Measurements from ENCODE around the gene MT1M. TPM values are rescaled to one million over a fixed set of nuclear protein-coding genes. Genes with fewer than 3 reads are reported as not detected.
"Not testable (repeated sequence)": the region's sequence is repeated elsewhere in the genome, so short reads cannot be mapped to it uniquely, and the experiment has no call there.

The MT1M gene
- not detected for total RNA-seq

GRCh38 chr16:56632156-56632847 is at the start of gene MT1M:
MT1M (plus strand) TSS chr16:56632659; CDS start chr16:56632732, 73 bp downstream.
- no peak within 1 kb of the TSS for H3K27ac Mint-ChIP-seq
- H3K9me3 Mint-ChIP-seq, result no peaks in the 10 kb centered on the region
- H3K27me3 Mint-ChIP-seq, result peaks cover 53% of the 10 kb centered on the region
- H3K4me1 Mint-ChIP-seq, result peaks cover 9% of the 10 kb centered on the region
- H3K4me3 Mint-ChIP-seq, result peak within 1 kb of the TSS; percentile 64
- no peak for ATAC-seq (replicated peaks)
- no peaks in the 10 kb centered on the region for H3K36me3 Mint-ChIP-seq (ENCODE audit: low read depth)

- not testable (repeated sequence) for H3K36me3 Mint-ChIP-seq (ENCODE audit: low read depth); ATAC-seq (replicated peaks); H3K27me3 Mint-ChIP-seq; H3K4me1 Mint-ChIP-seq; H3K4me3 Mint-ChIP-seq; H3K9me3 Mint-ChIP-seq; H3K27ac Mint-ChIP-seq
Measured at GRCh38 chr16:56582911-56583310, 49.5 kb upstream of the MT1M start.

- peaks cover 7% of the 10 kb centered on the region for H3K27me3 Mint-ChIP-seq
- no peaks in the 10 kb centered on the region for H3K4me1 Mint-ChIP-seq
- no peaks in the 10 kb centered on the region for H3K36me3 Mint-ChIP-seq (ENCODE audit: low read depth)
- no peak for ATAC-seq (replicated peaks)
- no peak overlapping the region for H3K4me3 Mint-ChIP-seq
- peak overlapping the region; percentile 16 for H3K27ac Mint-ChIP-seq
- no peaks in the 10 kb centered on the region for H3K9me3 Mint-ChIP-seq
Measured at GRCh38 chr16:56583351-56584168, 48.9 kb upstream of the MT1M start.

- H3K4me3 Mint-ChIP-seq, result no peak overlapping the region
- no peaks in the 10 kb centered on the region for H3K9me3 Mint-ChIP-seq
- peaks cover 5% of the 10 kb centered on the region for H3K36me3 Mint-ChIP-seq (ENCODE audit: low read depth)
- ATAC-seq (replicated peaks), result no peak
- H3K27ac Mint-ChIP-seq, result peak overlapping the region; percentile 16
- H3K4me1 Mint-ChIP-seq, result no peaks in the 10 kb centered on the region
- H3K27me3 Mint-ChIP-seq, result peaks cover 11% of the 10 kb centered on the region
Measured at GRCh38 chr16:56584276-56584675, 48.2 kb upstream of the MT1M start.

- Mint-ChIP-seq H3K36me3 (ENCODE audit: low read depth) (peaks cover 5% of the 10 kb centered on the region), H3K4me1 (no peaks in the 10 kb centered on the region), H3K9me3 (no peaks in the 10 kb centered on the region), H3K4me3 (peak overlapping the region; percentile 82), H3K27me3 (peaks cover 19% of the 10 kb centered on the region), H3K27ac (peak overlapping the region; percentile 12)
- ATAC-seq (replicated peaks), result peak; percentile 13
Measured at GRCh38 chr16:56588781-56589140, 43.7 kb upstream of the MT1M start.

GRCh38 chr16:56589141-56590039 is 43.1 kb upstream of the MT1M start, which contains the start of gene MT3:
MT3 (plus strand) TSS chr16:56589528; CDS start chr16:56589591, 63 bp downstream.
- no peaks in the 10 kb centered on the region for H3K4me1 Mint-ChIP-seq

GRCh38 chr16:56591377-56592060 is 40.9 kb upstream of the MT1M start:
- H3K27me3 Mint-ChIP-seq, result peaks cover 13% of the 10 kb centered on the region
- no peak overlapping the region for H3K27ac Mint-ChIP-seq
- no peak overlapping the region for H3K4me3 Mint-ChIP-seq

More at GRCh38 chr16:56589141-56590039, 43.1 kb upstream of the MT1M start, which contains the start of gene MT3:
- Mint-ChIP-seq H3K4me3 (peak within 1 kb of the TSS; percentile 82), H3K36me3 (ENCODE audit: low read depth) (peaks cover 5% of the 10 kb centered on the region), H3K27me3 (peaks cover 19% of the 10 kb centered on the region), H3K9me3 (no peaks in the 10 kb centered on the region), H3K27ac (peak within 1 kb of the TSS; percentile 12)
- peak; percentile 79 for ATAC-seq (replicated peaks)

GRCh38 chr16:56593573-56594291 is 38.7 kb upstream of the MT1M start:
- peaks cover 11% of the 10 kb centered on the region for H3K27me3 Mint-ChIP-seq

More at GRCh38 chr16:56591377-56592060, 40.9 kb upstream of the MT1M start:
- ATAC-seq (replicated peaks), result no peak
- H3K9me3 Mint-ChIP-seq, result no peaks in the 10 kb centered on the region
- H3K4me1 Mint-ChIP-seq, result no peaks in the 10 kb centered on the region
- H3K36me3 Mint-ChIP-seq (ENCODE audit: low read depth), result peaks cover 5% of the 10 kb centered on the region

GRCh38 chr16:56594292-56594619 is 38.2 kb upstream of the MT1M start:
- H3K4me1 Mint-ChIP-seq, result peaks cover 5% of the 10 kb centered on the region
- ATAC-seq (replicated peaks), result no peak
- peaks cover 8% of the 10 kb centered on the region for H3K27me3 Mint-ChIP-seq
- H3K4me3 Mint-ChIP-seq, result no peak overlapping the region
- H3K27ac Mint-ChIP-seq, result no peak overlapping the region
- H3K36me3 Mint-ChIP-seq (ENCODE audit: low read depth), result no peaks in the 10 kb centered on the region
- H3K9me3 Mint-ChIP-seq, result no peaks in the 10 kb centered on the region

More at GRCh38 chr16:56593573-56594291, 38.7 kb upstream of the MT1M start:
- no peaks in the 10 kb centered on the region for H3K9me3 Mint-ChIP-seq
- peaks cover 5% of the 10 kb centered on the region for H3K4me1 Mint-ChIP-seq
- H3K36me3 Mint-ChIP-seq (ENCODE audit: low read depth), result peaks cover 4% of the 10 kb centered on the region
- no peak for ATAC-seq (replicated peaks)
- no peak overlapping the region for H3K27ac Mint-ChIP-seq
- no peak overlapping the region for H3K4me3 Mint-ChIP-seq

GRCh38 chr16:56600398-56600999 is 32.0 kb upstream of the MT1M start:
- peak; percentile 48 for ATAC-seq (replicated peaks)
- H3K4me1 Mint-ChIP-seq, result peaks cover 5% of the 10 kb centered on the region
- H3K27me3 Mint-ChIP-seq, result peaks cover 5% of the 10 kb centered on the region
- H3K4me3 Mint-ChIP-seq, result no peak overlapping the region
- no peaks in the 10 kb centered on the region for H3K36me3 Mint-ChIP-seq (ENCODE audit: low read depth)
- H3K9me3 Mint-ChIP-seq, result no peaks in the 10 kb centered on the region
- no peak overlapping the region for H3K27ac Mint-ChIP-seq

- H3K4me1 Mint-ChIP-seq, result peaks cover 8% of the 10 kb centered on the region
- no peak overlapping the region for H3K27ac Mint-ChIP-seq
- H3K4me3 Mint-ChIP-seq, result no peak overlapping the region
- H3K36me3 Mint-ChIP-seq (ENCODE audit: low read depth), result no peaks in the 10 kb centered on the region
- no peaks in the 10 kb centered on the region for H3K9me3 Mint-ChIP-seq
- ATAC-seq (replicated peaks), result no peak
- H3K27me3 Mint-ChIP-seq, result peaks cover 5% of the 10 kb centered on the region
Measured at GRCh38 chr16:56601325-56601724, 31.1 kb upstream of the MT1M start.

- H3K4me1 Mint-ChIP-seq, result peaks cover 16% of the 10 kb centered on the region
- H3K4me3 Mint-ChIP-seq, result no peak overlapping the region
- no peak overlapping the region for H3K27ac Mint-ChIP-seq
- peaks cover 5% of the 10 kb centered on the region for H3K27me3 Mint-ChIP-seq
- ATAC-seq (replicated peaks), result no peak
- H3K36me3 Mint-ChIP-seq (ENCODE audit: low read depth), result no peaks in the 10 kb centered on the region
- H3K9me3 Mint-ChIP-seq, result no peaks in the 10 kb centered on the region
Measured at GRCh38 chr16:56603589-56603988, 28.9 kb upstream of the MT1M start.

GRCh38 chr16:56604966-56605365 is 27.5 kb upstream of the MT1M start:
- Mint-ChIP-seq H3K4me1 (peaks cover 21% of the 10 kb centered on the region), H3K27me3 (peaks cover 5% of the 10 kb centered on the region), H3K36me3 (ENCODE audit: low read depth) (peaks cover 7% of the 10 kb centered on the region), H3K4me3 (no peak overlapping the region), H3K27ac (no peak overlapping the region), H3K9me3 (no peaks in the 10 kb centered on the region)
- ATAC-seq (replicated peaks), result no peak
